Activated naive CD4-positive, alpha-beta T cell treated with anti-CD3 and anti-CD28 coated beads, Interleukin-2, amount 50 U/mL, for 16 hours (primary cell): ENCODE data around the gene PCYT2.
A peak's percentile ranks its signal among the peaks of the same experiment; 100 is the strongest.

ENCODE experiments used
- DNase-seq: peaks from one replicate; pipeline ENCODE4 v3.0.0-alpha.2; 2020

Gene PCYT2

GRCh38 chr17:81867991-81868673, 43.1 kb downstream of the PCYT2 start:
- DNase-seq: no peak

- no peak for DNase-seq
Measured at GRCh38 chr17:81867170-81867990, 43.8 kb downstream of the PCYT2 start.

GRCh38 chr17:81866440-81867169, 44.6 kb downstream of the PCYT2 start:
- no peak for DNase-seq

GRCh38 chr17:81865733-81866439, 45.3 kb downstream of the PCYT2 start:
- DNase-seq: no peak

GRCh38 chr17:81865358-81865732, 45.9 kb downstream of the PCYT2 start:
- no peak for DNase-seq

- DNase-seq: no peak
Measured at GRCh38 chr17:81863833-81864768, 47.1 kb downstream of the PCYT2 start.

- no peak for DNase-seq
Measured at GRCh38 chr17:81863123-81863675, 48.0 kb downstream of the PCYT2 start.

GRCh38 chr17:81860756-81861568, 50.2 kb downstream of the PCYT2 start:
- peak; percentile 98 for DNase-seq

- no peak for DNase-seq
Measured at GRCh38 chr17:81859906-81860755, 51.1 kb downstream of the PCYT2 start, which contains the start of gene P4HB. P4HB (minus strand) TSS chr17:81860535; CDS start chr17:81860471, 64 bp downstream.

- no peak for DNase-seq
Measured at GRCh38 chr17:81858967-81859905, 52.0 kb downstream of the PCYT2 start.

GRCh38 chr17:81858170-81858966, 52.8 kb downstream of the PCYT2 start:
- no peak for DNase-seq

- no peak for DNase-seq
Measured at GRCh38 chr17:81854974-81855774, 56.0 kb downstream of the PCYT2 start.

- DNase-seq: no peak
Measured at GRCh38 chr17:81852237-81852636, 59.0 kb downstream of the PCYT2 start.

GRCh38 chr17:81851423-81851822, 59.8 kb downstream of the PCYT2 start:
- DNase-seq: no peak
